Activated CD8-positive, alpha-beta memory T cell treated with anti-CD3 and anti-CD28 coated beads for 1 hour (primary cell): ENCODE measurements around the gene GABBR2.

ENCODE experiments used
- DNase-seq, 2 donors: peaks; one replicate each; pipeline ENCODE4 v3.0.0-alpha.2; 2020; ENCODE audit warnings: low read depth in 1 of 2; ENCODE audit errors: extremely low read depth in 1 of 2

GABBR2 gene

GRCh38 chr9:98251551-98251950 is 457.2 kb downstream of the GABBR2 start:
- no peak for DNase-seq

DNA sequence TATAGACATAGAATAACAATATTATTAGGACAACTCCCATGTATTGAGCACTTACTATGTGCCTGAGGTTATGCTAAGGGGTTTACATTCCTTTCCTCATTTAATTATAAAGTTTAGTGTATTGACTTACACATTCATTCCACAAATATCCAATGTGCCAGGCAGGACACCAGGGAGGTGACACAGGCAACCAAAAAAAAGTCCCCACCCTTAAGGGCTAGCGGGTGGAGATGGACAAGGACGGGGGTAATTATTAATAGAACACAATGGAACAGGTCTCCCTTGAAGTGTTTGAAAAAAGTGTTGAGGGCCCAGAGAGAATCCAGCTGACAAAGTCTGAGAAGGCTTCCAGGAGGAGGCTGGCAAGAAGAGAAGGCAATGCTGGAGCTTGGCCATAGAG is 459.0 kb downstream of the GABBR2 start:
- DNase-seq, result no peak

DNA sequence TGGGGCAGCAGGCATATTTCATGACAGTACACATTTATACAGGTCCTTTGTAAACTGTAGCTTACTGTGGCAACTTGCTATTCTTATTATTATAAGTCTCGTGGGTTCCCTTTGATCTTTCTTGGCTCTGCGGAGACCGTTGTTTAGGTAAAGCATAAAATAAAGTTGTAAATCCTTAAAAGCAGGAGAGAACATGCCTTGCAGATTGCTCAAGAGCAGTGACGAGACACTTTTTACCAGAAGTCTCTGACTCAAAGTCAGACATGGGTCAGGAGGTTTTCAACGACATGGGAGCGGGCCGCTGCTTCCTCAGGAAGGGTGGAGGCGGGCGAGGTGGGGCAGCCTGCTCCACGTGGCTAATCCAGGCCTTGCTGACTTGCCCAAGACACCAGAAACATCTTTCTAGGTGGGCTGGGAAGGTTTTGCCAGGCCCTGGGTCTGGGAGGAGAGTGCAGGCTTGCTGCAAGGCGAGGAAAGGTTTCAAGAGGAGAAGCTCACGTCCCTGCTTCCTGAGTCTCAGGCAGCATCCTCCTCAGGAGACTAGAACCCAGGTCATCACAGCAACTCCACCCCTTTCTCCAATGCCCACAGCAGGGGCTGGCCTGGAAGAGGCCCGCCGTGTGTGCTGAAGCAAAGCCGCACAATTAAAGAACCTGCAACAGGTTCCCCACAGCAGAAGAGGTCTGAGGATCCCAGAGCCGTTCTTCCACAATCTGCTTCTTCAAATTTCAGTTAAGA is 459.8 kb downstream of the GABBR2 start:
- DNase-seq, result no peak

DNA sequence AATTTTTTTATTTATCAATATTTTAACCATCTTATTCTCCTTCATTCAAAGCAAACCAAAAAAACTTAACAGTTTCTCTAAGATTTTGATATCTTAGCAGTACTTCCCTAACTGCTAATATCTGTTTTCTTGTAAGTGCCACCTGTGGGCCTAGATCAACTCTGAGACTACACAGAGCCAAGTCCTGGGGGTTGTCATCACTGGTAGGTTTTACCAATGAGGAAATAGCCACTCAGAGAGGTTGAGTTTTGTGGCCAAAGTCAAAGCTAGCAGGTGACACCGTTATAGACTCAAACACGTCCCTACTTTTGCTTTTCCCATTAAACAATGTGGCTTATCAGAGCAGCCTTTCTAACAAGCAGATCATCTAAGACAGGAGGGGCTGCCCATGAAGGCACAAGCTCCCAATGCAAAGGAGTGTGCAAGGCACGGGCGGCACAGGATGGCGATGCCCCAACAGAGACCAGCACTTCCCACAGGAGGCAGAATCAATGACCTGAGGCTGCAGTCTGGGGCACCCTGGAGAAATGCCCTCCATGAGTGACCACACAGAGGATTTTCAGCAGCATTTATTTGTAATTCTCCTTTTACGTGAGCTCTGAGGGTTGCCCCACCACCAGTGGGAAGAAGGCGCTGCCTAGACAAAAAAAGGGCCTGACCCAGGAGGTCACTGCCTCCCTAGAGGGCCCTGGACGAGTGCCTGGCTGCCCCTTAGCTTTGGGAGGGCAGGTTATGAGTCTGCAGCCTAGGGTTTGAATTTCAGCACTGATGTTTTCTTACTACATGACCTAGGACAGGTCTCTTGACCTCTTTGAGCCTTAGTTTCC is 460.7 kb downstream of the GABBR2 start:
- DNase-seq, result no peak

GRCh38 chr9:98242426-98242825 is 466.3 kb downstream of the GABBR2 start:
- no peak for DNase-seq

GRCh38 chr9:98241357-98242300 is 467.1 kb downstream of the GABBR2 start:
- DNase-seq, result no peak

DNA sequence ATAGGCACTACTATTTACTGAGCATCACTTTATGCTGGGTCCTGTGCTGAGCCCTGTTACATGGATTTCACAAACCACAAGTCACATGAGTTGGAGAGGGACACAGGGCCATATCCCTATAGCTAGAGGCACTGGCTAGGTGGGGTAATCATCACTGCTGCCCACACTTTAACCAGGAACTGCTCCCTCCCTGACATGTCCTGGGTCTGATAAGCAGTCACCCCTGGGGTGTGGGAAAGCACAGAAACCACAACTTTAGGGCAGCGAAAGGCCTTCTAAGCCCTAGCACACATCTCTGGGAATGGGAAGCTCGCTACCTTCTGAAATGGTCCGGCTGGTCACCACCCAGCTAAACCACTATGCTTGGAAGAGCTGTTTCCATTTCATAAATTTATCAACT is 468.3 kb downstream of the GABBR2 start:
- DNase-seq, result no peak
